GM21447 (cell line): Measurements from ENCODE around the gene CTAG1A.
"Not testable (repeated sequence)": the region's sequence is repeated elsewhere in the genome, so short reads cannot be mapped to it uniquely, and the experiment has no call there.

ENCODE experiments used
- ATAC-seq: cut with Tn5 transposase; IDR thresholded peaks from one replicate; pipeline ENCODE4 v1.9.1; 2021; ENCODE audit not compliant: unreplicated experiment

CTAG1A gene

DNA sequence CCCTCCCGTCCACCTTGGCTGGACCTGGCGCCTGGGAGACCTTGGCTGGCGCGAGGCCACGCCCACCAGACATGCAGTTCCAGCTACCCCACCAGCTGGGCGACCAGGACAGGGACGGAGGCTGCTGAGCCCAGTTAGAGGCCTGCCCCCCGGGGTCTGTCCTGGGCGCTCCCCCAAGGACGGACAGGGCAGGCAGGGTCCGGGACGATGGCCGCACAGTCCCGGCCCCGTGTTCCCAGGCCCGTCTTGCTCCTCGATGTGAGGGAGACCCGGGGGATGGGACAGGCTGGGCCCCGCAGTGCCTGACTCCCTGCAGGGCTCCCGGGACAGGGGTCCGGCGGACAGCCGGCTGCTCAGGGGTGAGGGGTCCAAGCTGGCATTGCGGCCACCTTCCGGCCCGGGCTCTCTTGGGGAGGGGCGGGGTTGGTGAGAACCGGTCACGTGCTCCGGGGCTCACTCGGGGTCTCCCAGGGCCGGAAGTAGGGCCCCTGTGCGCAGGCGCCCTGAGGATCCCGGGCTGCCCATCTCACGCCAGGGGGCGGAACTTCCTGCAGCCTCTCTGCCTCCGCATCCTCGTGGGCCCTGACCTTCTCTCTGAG lies at the start of gene CTAG1A:
CTAG1A (plus strand) TSS at position 549 of the 599 bp plus-strand sequence. CDS start 74 bp downstream, outside the sequence.
- ATAC-seq: not testable (repeated sequence)

DNA sequence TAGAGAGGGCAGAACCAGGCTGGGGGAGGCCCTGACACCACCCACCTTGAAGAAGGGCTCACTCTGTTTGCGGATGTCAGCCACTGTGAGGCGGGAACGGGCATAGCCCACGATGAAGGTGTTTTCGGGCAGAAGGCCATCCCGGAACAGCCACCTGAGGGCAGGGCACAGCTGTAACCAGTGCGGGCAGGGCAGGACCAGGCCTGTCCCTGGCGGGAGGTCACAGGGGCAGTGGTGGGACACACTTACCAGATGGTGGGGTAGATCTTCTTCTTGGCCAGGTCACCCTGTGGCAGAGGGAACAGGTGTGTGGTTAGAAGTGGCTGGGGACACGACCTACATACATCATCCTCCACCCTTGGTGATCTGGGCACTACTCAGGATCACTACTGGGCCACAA lies 49.0 kb upstream of the CTAG1A start:
- no peak for ATAC-seq

DNA sequence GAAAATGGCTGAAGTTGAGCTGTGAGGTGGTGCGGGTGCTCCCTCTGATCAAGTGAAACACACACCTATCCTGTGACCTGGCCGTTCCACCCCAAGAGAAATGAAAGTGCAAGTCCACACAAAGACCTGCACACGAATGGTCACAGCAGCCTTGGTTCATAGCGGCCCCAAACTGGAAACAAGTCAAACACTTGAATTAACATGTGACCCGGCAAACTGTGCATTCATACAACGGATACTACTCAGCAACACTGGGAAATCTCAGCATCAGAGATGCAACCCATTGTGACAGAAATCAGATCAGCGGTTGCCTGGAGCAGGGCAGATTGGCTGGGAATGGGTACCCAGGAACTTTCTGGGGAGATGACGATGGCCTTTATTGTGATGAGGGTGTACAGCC lies 45.9 kb upstream of the CTAG1A start:
- no peak for ATAC-seq

DNA sequence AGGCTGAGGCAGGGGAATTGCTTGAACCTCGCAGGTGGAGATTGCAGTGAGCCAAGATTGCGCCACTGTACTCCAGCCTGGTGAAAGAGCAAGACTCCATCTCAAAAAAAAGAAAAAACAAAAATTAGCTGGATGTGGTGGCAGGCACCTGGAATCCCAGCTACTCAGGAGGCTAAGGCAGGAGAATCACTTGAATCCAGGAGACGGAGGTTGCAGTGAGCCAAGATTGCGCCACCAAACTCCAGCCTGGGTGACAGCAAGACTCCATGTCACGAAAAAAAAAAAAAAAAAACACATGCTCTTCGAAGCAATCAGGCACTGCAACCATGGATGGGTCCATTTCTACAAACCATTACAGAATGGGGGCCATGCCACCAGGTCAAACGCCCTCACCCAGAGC lies 44.6 kb upstream of the CTAG1A start:
- not testable (repeated sequence) for ATAC-seq

DNA sequence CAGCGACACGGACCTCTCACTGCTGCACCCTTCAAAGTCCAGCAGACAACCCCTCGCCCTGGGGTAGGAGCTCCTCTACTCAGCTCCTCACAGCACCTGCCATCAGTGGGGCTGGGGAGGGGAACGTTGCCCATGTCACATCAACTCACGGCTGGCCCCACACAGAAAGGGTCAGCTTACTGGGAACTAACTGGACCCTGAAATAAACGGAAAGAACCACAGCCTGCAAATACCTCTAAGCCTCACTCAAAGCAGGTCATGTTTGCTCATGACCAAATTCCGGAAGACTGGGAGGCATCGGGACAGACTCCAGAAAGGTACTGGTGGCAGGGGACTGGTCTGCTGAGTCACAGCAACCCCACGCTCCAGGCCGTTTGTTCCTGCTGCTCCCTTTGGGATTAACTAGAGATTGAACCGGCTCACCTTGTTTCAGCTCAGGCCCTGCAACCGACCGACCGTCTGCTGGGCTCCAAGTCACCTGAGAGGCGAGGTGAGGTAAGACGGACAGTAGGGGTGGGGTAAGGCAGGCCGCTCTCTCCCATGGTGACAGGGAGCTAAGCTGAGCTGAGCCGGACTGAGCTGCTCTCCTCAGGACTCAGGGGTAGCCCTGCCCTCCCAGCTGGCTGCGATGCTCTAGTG lies 43.9 kb upstream of the CTAG1A start:
- no peak for ATAC-seq

DNA sequence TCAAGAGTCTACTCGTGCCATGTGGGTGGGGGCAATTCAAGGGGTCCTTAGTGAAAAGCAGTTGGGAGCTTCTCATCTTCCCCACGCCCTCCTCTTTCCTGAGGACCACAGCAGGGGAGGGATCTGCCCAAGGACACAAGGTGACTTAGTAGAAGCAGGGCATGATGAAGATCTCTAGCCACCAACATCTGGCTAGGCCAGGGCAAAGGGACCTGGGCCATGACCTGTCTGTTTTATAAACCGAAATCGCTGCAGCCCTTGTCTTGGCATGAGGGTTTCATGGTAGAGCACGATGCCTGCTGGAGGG lies 43.4 kb upstream of the CTAG1A start:
- ATAC-seq: no peak

DNA sequence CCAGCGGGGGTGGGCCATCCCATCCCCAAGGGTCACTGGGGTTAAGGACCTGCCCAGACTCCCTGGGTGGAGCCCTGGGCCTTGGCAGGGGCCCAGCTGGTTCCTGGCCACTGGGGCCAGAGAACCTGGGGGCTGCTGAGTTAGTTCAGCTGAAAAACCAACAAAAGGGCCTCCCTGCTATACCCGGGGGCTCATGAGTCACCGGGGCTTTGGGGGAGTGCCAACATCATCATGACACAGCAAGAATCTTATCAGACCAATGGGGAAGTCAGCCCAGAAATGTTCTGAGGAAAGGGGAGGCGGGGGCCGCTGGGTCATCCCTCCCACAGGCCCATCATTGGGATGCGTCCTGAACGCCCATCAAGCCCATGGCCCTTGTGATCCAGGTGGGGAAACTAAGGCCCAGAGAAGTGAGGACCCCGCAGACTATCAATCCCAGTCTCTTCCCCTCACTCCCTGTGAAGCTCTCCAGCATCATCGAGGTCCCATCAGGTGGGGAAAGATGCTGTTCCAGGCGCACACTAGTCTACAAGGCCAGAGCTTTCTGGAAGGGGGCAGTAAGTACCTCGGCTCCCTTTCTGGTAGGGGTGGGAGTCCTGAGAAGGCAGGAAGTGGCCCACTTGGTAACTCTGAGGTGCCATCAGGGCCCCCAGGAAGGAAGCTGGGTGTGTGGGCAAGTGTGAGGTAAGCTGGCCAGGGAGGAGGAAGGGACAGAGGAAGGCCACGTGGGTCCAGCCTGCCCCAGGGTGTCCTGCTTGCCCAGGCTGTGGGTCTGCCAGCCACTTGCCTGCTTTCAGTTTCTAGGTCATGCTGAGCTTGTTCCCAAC lies 42.8 kb upstream of the CTAG1A start:
- no peak for ATAC-seq

DNA sequence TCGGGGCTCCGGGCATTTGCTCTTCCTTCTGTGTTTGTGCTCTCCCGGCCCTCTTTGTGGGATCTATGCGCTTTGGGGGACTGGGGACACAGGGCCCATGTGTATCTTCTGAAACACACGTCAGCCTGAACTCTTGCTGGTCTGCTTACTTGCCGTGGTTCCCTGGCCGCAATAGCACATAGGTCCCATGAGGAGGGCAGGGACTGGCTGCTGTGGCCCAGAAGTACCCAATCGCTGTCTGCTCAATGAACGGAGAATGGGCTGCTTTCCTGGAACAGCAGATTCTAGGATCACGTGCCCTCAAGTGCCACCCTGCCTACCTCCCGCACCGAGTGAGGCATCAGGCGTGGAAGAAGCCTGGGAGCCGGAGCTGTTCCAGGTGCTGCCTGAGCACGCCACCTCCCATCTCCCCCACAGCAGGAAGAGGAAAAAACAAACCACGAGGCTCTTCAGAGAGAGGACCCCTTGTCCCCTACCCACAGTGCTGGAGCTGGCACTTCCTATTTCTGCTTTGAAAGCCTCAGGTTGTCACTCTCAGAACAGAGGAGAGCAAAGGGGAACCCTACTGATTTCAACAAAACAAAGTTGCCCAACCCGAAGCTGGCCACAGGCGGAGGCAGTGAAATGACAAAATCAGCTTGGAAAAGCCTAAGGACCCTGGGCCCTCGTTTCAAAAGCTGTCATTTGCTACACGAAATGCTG lies 42.1 kb upstream of the CTAG1A start:
- no peak for ATAC-seq

DNA sequence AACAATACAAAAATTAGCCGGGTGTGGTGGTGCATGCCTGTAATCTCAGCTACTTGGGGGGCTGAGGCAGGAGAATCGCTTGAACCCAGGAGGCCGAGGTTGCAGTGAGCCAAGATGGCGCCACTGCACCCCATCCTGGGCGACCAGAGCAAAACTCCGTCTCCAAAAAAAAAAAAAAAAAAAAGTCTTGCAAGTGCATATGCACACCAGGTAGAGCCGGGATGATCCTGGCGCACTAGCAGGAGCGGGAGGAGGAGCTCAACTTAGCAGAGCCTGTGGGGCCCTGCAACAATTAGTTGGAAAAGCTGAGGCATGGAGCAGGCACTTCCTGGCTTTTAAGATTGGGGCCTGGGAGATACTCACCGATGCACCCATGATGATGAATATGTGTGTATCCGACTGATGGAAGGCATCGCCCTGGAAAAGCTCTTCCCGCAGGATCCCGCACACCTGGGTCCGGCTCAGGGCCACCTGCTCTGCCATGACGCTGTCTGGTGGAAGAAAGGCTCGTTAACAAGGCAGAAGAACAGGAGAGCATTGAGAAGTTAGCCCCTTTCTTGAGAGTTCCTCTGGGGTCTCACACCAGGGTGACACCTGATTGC lies 39.2 kb upstream of the CTAG1A start:
- ATAC-seq: no peak

DNA sequence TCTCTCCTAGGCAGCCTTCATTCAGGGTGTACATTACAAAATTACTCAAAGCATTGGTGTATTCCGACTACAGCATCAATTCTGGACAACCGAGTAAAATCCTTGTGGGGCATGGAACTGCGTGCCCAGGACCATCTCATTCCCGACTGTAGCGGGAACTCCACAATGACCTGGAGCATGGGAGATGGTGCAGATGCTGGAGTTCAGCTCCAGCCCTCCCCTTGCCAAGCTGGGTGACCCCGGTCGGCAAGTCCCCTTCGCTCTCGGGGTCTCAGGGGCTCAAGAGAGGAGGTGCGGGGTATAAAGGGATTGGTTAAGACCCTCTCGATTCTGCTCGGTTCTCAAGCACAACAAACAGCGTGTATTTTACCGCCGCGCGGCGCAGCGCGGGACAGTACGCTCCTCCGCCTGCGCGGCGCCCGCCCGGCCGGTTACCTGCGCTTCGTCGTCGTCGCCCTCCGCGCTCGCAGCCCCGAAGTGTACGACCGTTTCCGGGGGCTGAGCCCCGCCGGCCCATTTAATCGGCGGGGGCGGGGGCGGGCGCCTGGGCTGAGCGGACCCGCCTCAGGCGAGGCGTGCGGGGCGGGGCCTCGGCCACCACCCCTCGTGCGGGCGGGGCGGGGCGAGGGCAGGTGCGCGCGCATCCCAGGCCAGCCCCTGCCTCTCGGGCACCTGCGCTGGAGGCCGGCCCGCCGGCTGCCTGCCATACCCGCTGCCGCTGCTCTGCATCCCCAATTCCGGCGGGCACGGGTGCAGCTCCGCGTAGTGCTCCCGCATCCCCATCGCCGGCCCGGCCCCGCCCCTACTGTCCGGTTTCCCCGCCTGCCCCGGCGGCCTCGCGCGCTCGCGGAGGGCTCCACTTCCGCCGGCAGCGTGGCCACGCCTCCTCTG lies 38.3 kb upstream of the CTAG1A start, which contains the start of gene G6PD:
G6PD (minus strand) TSS at position 493 of the 891 bp plus-strand sequence. CDS start 691 bp downstream, outside the sequence.
- peak; percentile 40 for ATAC-seq

DNA sequence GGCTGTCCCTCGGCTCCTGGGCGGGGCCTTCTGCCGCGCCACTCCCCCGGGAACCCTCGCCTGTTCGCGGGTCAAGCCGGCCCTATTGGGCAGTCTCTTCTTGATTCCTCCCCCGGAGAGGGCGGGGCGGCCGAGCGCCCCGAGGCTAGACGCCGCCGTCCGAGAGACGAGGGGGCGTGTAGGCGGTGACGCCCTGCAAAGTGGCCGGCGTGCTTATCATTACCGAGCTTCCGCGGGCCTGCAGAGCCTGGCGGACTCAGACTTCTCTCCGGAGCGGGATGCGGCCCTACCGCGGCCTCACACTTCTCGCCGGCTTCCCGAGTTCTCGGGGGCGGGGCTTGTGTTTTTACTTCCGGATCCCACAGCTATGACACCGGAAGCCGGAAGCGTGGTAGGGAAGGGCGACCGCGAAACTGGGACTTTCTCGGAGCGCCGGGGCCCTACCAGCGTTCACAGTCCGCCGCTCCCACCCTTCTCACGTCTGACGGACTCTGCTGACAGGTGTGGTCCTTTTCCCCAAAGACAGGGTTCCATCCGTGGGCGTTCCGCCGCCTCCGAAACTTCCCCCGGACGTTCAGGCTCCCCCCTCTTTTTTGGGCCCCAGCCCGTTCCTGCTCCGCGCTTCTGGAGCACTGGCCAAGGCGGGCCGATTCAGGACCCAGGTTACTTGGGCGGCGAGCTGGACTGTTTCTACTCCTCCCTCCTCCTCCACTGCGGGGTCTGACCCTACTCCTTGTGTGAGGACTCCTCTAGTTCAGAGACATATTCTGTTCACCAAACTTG lies 37.5 kb upstream of the CTAG1A start, which contains the start of gene IKBKG:
IKBKG (plus strand) TSS at position 376 of the 783 bp plus-strand sequence. CDS start 4,383 bp downstream, outside the sequence.
- ATAC-seq: peak; percentile 80

DNA sequence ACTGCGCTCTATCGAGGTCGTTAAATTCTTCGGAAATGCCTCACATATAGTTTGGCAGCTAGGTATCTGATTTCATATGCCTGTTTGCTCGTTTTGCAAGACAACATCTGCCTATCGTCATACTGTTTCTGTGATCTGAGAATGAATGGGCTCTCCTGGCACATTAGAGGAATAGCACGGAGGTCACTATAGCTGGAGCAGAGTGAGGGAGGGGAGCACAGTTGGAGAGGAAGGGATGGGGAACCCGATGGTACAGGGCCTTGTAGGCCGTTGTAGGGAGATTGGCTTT lies 37.0 kb upstream of the CTAG1A start:
- ATAC-seq: no peak

DNA sequence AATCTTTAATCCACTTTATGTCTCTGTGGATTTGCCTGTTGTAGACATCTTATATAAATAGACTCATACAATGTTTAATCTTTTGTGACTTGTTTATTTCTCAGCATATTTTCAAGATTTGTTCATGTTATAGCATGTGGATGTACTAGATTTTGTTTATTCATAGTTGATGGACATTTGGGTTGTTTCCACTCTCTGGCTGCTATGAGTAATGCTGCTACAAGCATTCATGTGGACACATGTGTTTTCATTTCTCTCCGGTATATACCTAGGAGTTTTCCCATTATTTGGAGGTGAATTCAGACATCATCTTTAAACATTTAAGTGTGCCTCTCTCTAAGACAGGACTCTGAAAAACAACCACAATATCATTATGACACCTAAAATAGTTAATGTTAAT lies 35.2 kb upstream of the CTAG1A start:
- ATAC-seq: no peak

DNA sequence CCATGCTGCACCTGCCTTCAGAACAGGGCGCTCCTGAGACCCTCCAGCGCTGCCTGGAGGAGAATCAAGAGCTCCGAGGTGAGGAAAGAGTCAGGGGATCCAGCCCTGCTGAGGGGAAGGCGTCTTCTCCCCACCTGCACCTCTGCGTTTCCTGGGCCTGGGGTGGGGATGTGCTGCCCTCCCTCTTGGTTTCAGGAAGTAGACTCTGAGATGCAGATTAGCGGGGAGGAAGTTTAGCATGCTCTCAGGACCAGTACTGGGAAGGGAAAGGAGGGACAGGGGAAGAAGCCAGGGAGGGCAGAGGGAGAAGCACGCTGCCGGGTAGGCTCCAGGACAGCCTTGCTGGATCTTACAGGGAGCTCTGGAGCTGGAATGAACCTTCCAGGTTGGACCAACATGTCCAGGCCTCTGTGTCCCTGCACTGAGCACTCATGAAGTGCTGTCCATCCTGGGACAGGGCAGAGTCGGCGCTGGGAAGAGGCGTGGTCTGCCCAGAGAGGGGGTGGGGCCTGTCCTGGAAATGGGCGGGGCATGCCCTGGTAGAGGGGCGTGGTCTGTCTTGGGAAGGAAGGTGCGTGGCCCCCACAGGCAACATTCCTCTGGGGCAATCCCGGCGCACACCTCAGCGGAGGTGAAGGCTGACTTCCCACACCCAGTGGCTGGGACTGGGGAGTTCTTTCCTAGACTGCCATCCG lies 32.7 kb upstream of the CTAG1A start:
- ATAC-seq: not testable (repeated sequence)

DNA sequence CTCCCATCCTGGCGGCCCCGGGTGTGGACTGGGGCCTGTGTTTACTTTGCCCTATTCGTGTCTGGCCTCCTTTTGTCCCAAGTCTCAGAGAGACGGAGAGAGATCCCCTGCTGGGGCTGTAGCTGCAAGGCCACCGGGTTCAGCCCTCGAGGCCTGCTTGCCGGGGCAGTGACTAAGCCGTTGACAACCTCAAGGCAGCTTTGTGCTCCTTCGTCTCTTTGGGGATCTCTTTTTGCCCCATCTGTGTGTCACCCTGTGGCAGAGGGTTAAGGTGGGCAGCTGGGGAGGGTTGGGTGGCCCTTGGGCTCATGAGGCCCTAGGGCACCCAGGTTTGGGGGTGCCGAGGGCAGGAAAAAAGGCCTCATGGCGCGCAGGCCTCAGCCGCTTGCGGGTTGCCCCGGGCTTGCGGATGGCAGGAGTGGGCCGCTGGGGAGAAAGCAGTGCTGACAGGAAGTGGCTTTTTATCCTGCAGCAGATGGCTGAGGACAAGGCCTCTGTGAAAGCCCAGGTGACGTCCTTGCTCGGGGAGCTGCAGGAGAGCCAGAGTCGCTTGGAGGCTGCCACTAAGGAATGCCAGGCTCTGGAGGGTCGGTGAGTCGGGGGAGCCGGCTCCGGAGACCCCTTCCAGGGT lies 26.8 kb upstream of the CTAG1A start:
- not testable (repeated sequence) for ATAC-seq

DNA sequence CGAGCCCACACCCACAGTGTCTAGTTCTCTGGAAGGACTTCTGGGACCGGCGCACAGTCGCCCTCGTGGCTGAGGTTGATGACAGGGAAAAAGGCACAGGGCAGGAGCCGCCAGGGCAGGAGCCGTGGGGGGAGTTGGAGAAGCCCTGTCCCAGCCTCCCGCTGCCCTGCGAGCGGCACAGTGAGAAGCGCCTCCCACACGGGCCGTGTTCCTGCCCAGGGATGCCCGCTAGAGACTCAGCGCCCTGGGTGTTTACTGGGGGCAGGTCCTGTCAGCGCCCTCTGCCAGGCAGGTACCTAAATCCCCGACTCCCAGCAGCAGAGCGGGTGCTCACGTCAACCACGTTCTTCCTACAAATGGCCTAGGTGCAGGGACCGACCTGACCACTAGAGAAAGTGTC lies 26.0 kb upstream of the CTAG1A start:
- ATAC-seq: not testable (repeated sequence)

DNA sequence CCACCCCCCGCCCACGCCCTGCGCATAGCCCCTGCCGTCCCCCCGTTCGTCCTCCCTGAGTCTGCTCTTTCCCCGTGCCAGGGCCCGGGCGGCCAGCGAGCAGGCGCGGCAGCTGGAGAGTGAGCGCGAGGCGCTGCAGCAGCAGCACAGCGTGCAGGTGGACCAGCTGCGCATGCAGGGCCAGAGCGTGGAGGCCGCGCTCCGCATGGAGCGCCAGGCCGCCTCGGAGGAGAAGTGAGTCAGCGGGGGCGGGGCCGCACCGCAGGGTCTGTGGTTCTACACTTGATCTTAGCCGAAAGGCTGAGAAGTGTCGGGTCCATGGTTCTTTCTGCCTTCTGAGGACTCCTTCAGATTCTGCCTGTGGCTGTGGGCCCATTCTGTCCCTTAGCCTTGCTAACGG lies 24.6 kb upstream of the CTAG1A start:
- ATAC-seq: not testable (repeated sequence)

DNA sequence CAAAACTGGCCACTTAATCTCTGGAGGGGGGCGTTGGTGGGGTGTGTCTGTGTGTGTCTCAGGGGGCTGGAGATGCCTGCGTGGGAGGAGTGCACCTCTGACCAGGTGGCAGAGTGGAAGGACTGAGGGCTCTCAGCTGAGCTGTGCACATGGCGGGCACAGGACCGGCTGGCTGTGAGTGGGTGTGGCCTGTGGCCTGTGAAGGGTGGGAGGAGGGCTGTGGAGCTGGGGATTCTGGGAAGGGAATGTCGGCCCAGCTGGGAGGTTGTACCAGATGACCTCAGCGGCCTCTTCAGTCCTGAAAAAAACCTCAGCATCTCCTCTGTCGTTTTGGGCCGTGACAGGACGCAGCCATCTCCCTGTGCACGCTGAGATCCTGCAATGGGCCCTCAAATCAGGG lies 22.6 kb upstream of the CTAG1A start:
- ATAC-seq: not testable (repeated sequence)
